ENCODE measurements around the gene TBC1D9.
A peak's percentile ranks its signal among the peaks of the same experiment; 100 is the strongest.

Gene TBC1D9

DNA sequence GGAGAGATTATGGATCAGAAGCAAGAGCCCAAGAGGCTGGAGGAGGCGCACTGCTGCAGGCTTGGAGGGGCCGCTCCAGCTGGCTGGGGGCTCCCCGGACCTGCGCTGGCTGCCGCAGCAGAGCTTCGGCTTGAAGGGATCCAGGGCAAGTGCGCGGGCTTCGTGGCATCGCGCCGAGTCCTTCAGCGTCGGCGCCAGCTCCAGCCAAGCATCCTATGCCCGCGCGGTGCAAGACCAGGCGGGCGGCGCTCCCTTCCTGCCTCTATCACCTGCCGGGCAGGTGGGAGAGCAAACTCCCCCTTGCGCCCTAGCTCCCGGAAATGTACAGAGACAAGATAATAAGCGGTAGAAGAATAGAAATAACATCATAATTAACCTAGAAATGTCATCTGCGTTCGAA lies 176.9 kb downstream of the TBC1D9 start:
- ATAC-seq (ENCODE audit: low read depth) (peak; percentile 77), DNase-seq (ENCODE audit: low spot score) (no peak)
- Histone ChIP-seq H3K9me3 (ENCODE audit: severe bottlenecking) (no peaks in the 10 kb centered on the region), H3K36me3 (ENCODE audit: low read depth) (no peaks in the 10 kb centered on the region), H3K27me3 (ENCODE audit: insufficient read depth, poor library complexity, severe bottlenecking) (peaks cover 25% of the 10 kb centered on the region), H3K4me3 (ENCODE audit: severe bottlenecking) (no peak overlapping the region), H3K27ac (ENCODE audit: poor library complexity, severe bottlenecking) (no peak overlapping the region), H3K4me1 (ENCODE audit: insufficient read depth, poor library complexity, severe bottlenecking) (no peaks in the 10 kb centered on the region)
- no peak for TF ChIP-seq CTCF (IDR thresholded peaks at IDR 0.05; ENCODE audit: poor library complexity, severe bottlenecking)

DNA sequence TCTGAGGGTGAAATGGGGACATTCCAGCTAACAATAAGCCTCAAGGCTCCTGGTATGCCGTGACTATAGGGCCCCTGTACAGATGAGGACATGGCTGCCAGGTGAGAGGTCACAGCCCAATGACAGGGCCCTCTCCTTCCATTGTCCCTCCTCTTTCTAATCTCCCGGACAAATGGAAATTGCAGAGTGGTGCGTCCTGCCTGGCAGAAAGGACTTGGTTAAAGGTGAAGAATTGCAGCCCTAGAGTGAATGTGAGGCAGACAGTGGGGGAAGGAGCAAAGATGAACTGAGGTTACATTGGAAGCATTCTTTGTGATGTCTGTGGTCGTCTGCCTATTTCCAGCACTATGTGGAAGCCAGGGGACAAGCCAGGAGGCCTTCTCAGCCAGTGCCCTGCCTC lies 180.7 kb downstream of the TBC1D9 start:
- peaks cover 38% of the 10 kb centered on the region for H3K27me3 ChIP-seq (ENCODE audit: insufficient read depth, poor library complexity, severe bottlenecking)
- H3K36me3 ChIP-seq (ENCODE audit: low read depth) = no peaks in the 10 kb centered on the region
- H3K4me1 ChIP-seq (ENCODE audit: insufficient read depth, poor library complexity, severe bottlenecking) = no peaks in the 10 kb centered on the region
- H3K27ac ChIP-seq (ENCODE audit: poor library complexity, severe bottlenecking) = no peak overlapping the region
- no peak for TF ChIP-seq CTCF (IDR thresholded peaks at IDR 0.05; ENCODE audit: poor library complexity, severe bottlenecking)
- DNase-seq (ENCODE audit: low spot score) (no peak), ATAC-seq (ENCODE audit: low read depth) (no peak)
- no peaks in the 10 kb centered on the region for H3K9me3 ChIP-seq (ENCODE audit: severe bottlenecking)
- no peak overlapping the region for H3K4me3 ChIP-seq (ENCODE audit: severe bottlenecking)

- Histone ChIP-seq H3K4me3 (ENCODE audit: severe bottlenecking) (no peak overlapping the region), H3K9me3 (ENCODE audit: severe bottlenecking) (no peaks in the 10 kb centered on the region), H3K4me1 (ENCODE audit: insufficient read depth, poor library complexity, severe bottlenecking) (no peaks in the 10 kb centered on the region), H3K36me3 (ENCODE audit: low read depth) (no peaks in the 10 kb centered on the region), H3K27ac (ENCODE audit: poor library complexity, severe bottlenecking) (no peak overlapping the region), H3K27me3 (ENCODE audit: insufficient read depth, poor library complexity, severe bottlenecking) (peaks cover 55% of the 10 kb centered on the region)
- no peak for ATAC-seq (ENCODE audit: low read depth)
- no peak for TF ChIP-seq CTCF (IDR thresholded peaks at IDR 0.05; ENCODE audit: poor library complexity, severe bottlenecking)
- no peak for DNase-seq (ENCODE audit: low spot score)
Measured at GRCh38 chr4:140571620-140572019, 184.6 kb downstream of the TBC1D9 start.

Data from RWPE2 (cell line).